OCI-LY3 (cell line): Measurements from ENCODE around the gene LEAP2.

ENCODE experiments used
- CTCF ChIP-seq: fragments of 200-600, 300-600 bp; sonication (generic); IDR thresholded peaks from 2 replicates; pipeline ENCODE4 v1.5.1; 2014; ENCODE audit warnings: antibody characterized with exemption, low read length, low read depth
- EZH2phosphoT487 ChIP-seq: fragments of 200-600 bp; shearing (Covaris generic); IDR thresholded peaks from 2 replicates; pipeline ENCODE4 v1.6.1; 2018; ENCODE audit warnings: antibody characterized with exemption, mixed run types, low read depth

- TF ChIP-seq CTCF (no peak), EZH2phosphoT487 (no peak)
Observed at GRCh38 chr5:132860742-132861141, 12.7 kb upstream of the LEAP2 start.
